Activated CD8-positive, alpha-beta T cell treated with anti-CD3 and anti-CD28 coated beads for 36 hours (primary cell): ENCODE results near the gene CNOT1. TPM values are rescaled to one million over a fixed set of nuclear protein-coding genes. Genes with fewer than 3 reads are reported as not detected.

Experiments used
- ATAC-seq: fragments of 200-7000 bp; cut with Tn5 transposase; one replicate; pipeline ENCODE4 v1.10.0; 2021; ENCODE audit warnings: mild to moderate bottlenecking, moderate library complexity
- CTCF ChIA-PET: fragments of 350-600 bp; sonication (Branson Sonifier 250); formaldehyde crosslinking; loops from one replicate; lab custom pipeline; 2021; ENCODE audit warnings: antibody characterized with exemption; lab: Charles Lee
- POLR2A ChIA-PET: fragments of 350-600 bp; sonication (Branson Sonifier 250); formaldehyde crosslinking; loops from one replicate; lab custom pipeline; 2021; ENCODE audit warnings: antibody characterized with exemption; lab: Charles Lee
- DNase-seq: peaks from one replicate; pipeline ENCODE4 v3.0.0-alpha.2; 2020
- H3K27ac Mint-ChIP-seq: one replicate; pipeline ENCODE4 v1.8.0; 2021; ENCODE audit warnings: mild to moderate bottlenecking, mixed read lengths
- H3K27me3 Mint-ChIP-seq: one replicate; pipeline ENCODE4 v1.8.0; 2021; ENCODE audit warnings: mixed read lengths
- H3K36me3 Mint-ChIP-seq: one replicate; pipeline ENCODE4 v1.8.0; 2021; ENCODE audit warnings: low read depth, mixed read lengths
- H3K4me1 Mint-ChIP-seq: one replicate; pipeline ENCODE4 v1.8.0; 2021; ENCODE audit warnings: low read depth, mixed read lengths
- H3K4me3 Mint-ChIP-seq: one replicate; pipeline ENCODE4 v1.8.0; 2021; ENCODE audit warnings: mild to moderate bottlenecking, moderate library complexity, mixed read lengths
- H3K9me3 Mint-ChIP-seq: one replicate; pipeline ENCODE4 v1.8.0; 2021; ENCODE audit warnings: mixed read lengths
- CTCF ChIP-seq: fragments of 200-600 bp; IDR thresholded peaks from one replicate; pipeline ENCODE4 v1.8.0; 2022; ENCODE audit warnings: antibody characterized with exemption, mild to moderate bottlenecking
- intact Hi-C: fragments of 100-400 bp; cut with micrococcal nuclease; formaldehyde crosslinking; loops from one replicate; pipeline ENCODE4 v1.10.0; 2022
- total RNA-seq, 2 experiments: library from RNA; stranded (reverse); gene quantifications; one replicate each; pipeline ENCODE4 v1.2.3, GENCODE V29; 2021

CNOT1 gene
- total RNA-seq, result 100 to 1,000 TPM; 274 to 281 TPM

GRCh38 chr16:58629733-58630640 lies at the start of gene CNOT1:
Gene CNOT1, minus strand, starts transcription at chr16:58629826. Its CDS starts 30,489 bp downstream, at chr16:58599337.
- CTCF ChIA-PET, result no interaction called here
- H3K27me3 Mint-ChIP-seq, result no peaks in the 10 kb centered on the region
- TF ChIP-seq CTCF, result no peak
- no peaks in the 10 kb centered on the region for H3K9me3 Mint-ChIP-seq
- intact Hi-C loops, result no loop called here
- peaks cover 22% of the 10 kb centered on the region for H3K4me1 Mint-ChIP-seq
- peak within 1 kb of the TSS; percentile 100 for H3K27ac Mint-ChIP-seq
- peak; percentile 98 for DNase-seq
- ATAC-seq, result peak; percentile 88
- peaks cover 25% of the 10 kb centered on the region for H3K36me3 Mint-ChIP-seq
- POLR2A ChIA-PET, result interaction anchor here (0.6 to 3.1 kb wide), 5 partner anchors 8 to 112 kb away, joined by 3 to 29 read pairs (median 4); partner anchors contain the start of genes GOT2 and SETD6
- peak within 1 kb of the TSS; percentile 100 for H3K4me3 Mint-ChIP-seq

GRCh38 chr16:58678716-58679115 lies 49.1 kb upstream of the CNOT1 start:
- DNase-seq (peak; percentile 24), ATAC-seq (peak; percentile 47)
- H3K27me3 Mint-ChIP-seq, result no peaks in the 10 kb centered on the region
- ChIA-PET POLR2A (interaction anchor here (0.5 to 1.0 kb wide), 3 partner anchors 53 to 471 kb away, joined by 3 read pairs; no protein-coding TSS in a partner anchor), CTCF (interaction anchor here (3.0 kb wide), 1 partner anchor 78 kb away, joined by 15 read pairs; no protein-coding TSS in a partner anchor)
- no peak for TF ChIP-seq CTCF
- H3K4me3 Mint-ChIP-seq, result no peak overlapping the region
- H3K4me1 Mint-ChIP-seq, result peaks cover 8% of the 10 kb centered on the region
- intact Hi-C loops, result no loop called here
- H3K9me3 Mint-ChIP-seq, result no peaks in the 10 kb centered on the region
- H3K36me3 Mint-ChIP-seq, result no peaks in the 10 kb centered on the region
- H3K27ac Mint-ChIP-seq, result no peak overlapping the region

GRCh38 chr16:58678269-58678668 lies 48.6 kb upstream of the CNOT1 start:
- Mint-ChIP-seq H3K9me3 (no peaks in the 10 kb centered on the region), H3K4me3 (no peak overlapping the region), H3K4me1 (peaks cover 3% of the 10 kb centered on the region), H3K27ac (no peak overlapping the region), H3K36me3 (no peaks in the 10 kb centered on the region), H3K27me3 (no peaks in the 10 kb centered on the region)
- TF ChIP-seq CTCF, result no peak
- no peak for DNase-seq
- ChIA-PET POLR2A (interaction anchor here (0.9 kb wide), 1 partner anchor 98 kb away, joined by 3 read pairs; no protein-coding TSS in a partner anchor), CTCF (interaction anchor here (3.0 kb wide), 1 partner anchor 78 kb away, joined by 15 read pairs; no protein-coding TSS in a partner anchor)
- intact Hi-C loops, result no loop called here
- ATAC-seq, result no peak

- POLR2A ChIA-PET, result interaction anchor here (0.7 kb wide), 1 partner anchor 14 kb away, joined by 4 read pairs; the partner anchor contains the start of gene SLC38A7
- CTCF ChIA-PET, result interaction anchor here (1.1 kb wide), 1 partner anchor 85 kb away, joined by 3 read pairs; no protein-coding TSS in a partner anchor
Observed at GRCh38 chr16:58670946-58671583, 41.4 kb upstream of the CNOT1 start.

More at GRCh38 chr16:58670946-58671583, 41.4 kb upstream of the CNOT1 start:
- H3K36me3 Mint-ChIP-seq, result peaks cover 12% of the 10 kb centered on the region
- H3K4me1 Mint-ChIP-seq, result no peaks in the 10 kb centered on the region
- H3K27me3 Mint-ChIP-seq, result no peaks in the 10 kb centered on the region
- no peak overlapping the region for H3K27ac Mint-ChIP-seq
- ATAC-seq (no peak), DNase-seq (no peak)
- no peaks in the 10 kb centered on the region for H3K9me3 Mint-ChIP-seq
- TF ChIP-seq CTCF, result no peak
- no peak overlapping the region for H3K4me3 Mint-ChIP-seq
- intact Hi-C loops, result no loop called here
